ENCODE results near the gene MEX3C.

DNA sequence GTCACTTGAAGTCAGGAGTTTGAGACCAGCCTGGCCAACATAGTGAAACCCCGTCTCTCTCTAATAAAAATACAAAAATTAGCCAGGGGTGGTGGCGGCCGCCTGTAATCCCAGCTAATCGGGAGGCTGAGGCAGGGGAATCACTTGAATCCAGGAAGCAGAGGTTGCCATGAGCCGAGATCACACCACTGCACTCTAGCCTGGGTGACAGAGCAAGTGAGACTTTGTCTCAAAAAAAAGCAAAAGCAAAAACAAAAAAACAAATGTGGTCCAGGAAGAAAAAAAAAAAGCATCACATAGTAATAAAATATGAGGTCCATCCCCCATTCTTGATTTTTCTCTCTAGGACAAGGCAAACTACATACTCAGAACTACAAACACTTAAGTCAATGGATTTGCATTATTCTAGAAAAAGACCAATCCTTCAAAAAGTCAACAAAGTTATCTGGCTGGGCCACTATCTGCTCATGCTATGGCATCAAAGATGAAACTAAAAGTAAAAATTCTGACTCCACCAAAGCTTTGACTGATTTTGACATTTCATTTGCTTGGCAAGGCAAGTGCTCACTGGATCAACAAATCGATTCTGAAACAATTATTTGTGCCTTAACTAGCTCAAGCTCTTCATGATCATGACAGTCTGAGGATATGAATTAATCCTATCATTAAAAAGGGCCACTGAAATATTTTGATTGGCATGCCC lies 28.4 kb downstream of the MEX3C start:
- TF ChIP-seq, protein P1, sequence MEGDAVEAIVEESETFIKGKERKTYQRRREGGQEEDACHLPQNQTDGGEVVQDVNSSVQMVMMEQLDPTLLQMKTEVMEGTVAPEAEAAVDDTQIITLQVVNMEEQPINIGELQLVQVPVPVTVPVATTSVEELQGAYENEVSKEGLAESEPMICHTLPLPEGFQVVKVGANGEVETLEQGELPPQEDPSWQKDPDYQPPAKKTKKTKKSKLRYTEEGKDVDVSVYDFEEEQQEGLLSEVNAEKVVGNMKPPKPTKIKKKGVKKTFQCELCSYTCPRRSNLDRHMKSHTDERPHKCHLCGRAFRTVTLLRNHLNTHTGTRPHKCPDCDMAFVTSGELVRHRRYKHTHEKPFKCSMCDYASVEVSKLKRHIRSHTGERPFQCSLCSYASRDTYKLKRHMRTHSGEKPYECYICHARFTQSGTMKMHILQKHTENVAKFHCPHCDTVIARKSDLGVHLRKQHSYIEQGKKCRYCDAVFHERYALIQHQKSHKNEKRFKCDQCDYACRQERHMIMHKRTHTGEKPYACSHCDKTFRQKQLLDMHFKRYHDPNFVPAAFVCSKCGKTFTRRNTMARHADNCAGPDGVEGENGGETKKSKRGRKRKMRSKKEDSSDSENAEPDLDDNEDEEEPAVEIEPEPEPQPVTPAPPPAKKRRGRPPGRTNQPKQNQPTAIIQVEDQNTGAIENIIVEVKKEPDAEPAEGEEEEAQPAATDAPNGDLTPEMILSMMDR (IDR thresholded peaks at IDR 0.05): no peak
- TF ChIP-seq EZH2phosphoT487 (IDR thresholded peaks at IDR 0.05) (no peak), EZH2 (IDR thresholded peaks at IDR 0.05) (no peak)
